HEK293 (cell line): ENCODE results near the gene WDR35.

Experiments used
- CTCF ChIA-PET: fragments of 350-600 bp; formaldehyde crosslinking; extraction: SDS; loops from one replicate; lab custom pipeline; 2021; ENCODE audit warnings: antibody characterized with exemption; lab: Yijun Ruan, JAX
- POLR2A ChIA-PET: fragments of 300-600 bp; formaldehyde crosslinking; extraction: SDS; loops from one replicate; lab custom pipeline; 2020; ENCODE audit warnings: antibody characterized with exemption, inconsistent platforms; lab: Yijun Ruan, JAX
- H3K27ac ChIP-seq: fragments of 200-500 bp; sonication (Bioruptor generic); 2 replicates; pipeline ENCODE4 v1.5.1; 2014; ENCODE audit warnings: low read depth, low read length, control low read depth, inconsistent platforms; ENCODE audit errors: extremely low read depth
- H3K36me3 ChIP-seq, 2 experiments: fragments of 200-500 bp in 1 of 2; sonication (Bioruptor generic) in 1 of 2; 1 replicate in 1 of 2; 2 replicates in 1 of 2; pipeline ENCODE4 v1.5.1; 2014 to 2017; ENCODE audit warnings: inconsistent platforms in 2 of 2, low read length in 2 of 2; ENCODE audit not compliant: control insufficient read depth in 2 of 2, insufficient read depth in 1 of 2
- H3K4me1 ChIP-seq: fragments of 200-500 bp; sonication (Bioruptor generic); 2 replicates; pipeline ENCODE4 v1.5.1; 2014; ENCODE audit warnings: mild to moderate bottlenecking, low read length, inconsistent platforms; ENCODE audit not compliant: control insufficient read depth, insufficient read depth
- H3K4me3 ChIP-seq: 2 replicates; pipeline ENCODE4 v1.5.1; 2011; ENCODE audit warnings: low read depth, mild to moderate bottlenecking, control low read depth, low read length, moderate library complexity
- H3K9me3 ChIP-seq: fragments of 200-500 bp; sonication (Bioruptor generic); 2 replicates; pipeline ENCODE4 v1.5.1; 2014; ENCODE audit warnings: low read depth, low read length, inconsistent platforms; ENCODE audit not compliant: control insufficient read depth, insufficient read depth
- BCL11A ChIP-seq: fragments of 450-650 bp; formaldehyde crosslinking; IDR thresholded peaks from 2 replicates; pipeline ENCODE4 v1.5.1; 2016; ENCODE audit warnings: low read depth, missing biosample characterization, missing genetic modification characterization
- CTCF ChIP-seq: fragments of 450-650 bp; formaldehyde crosslinking; IDR thresholded peaks from 2 replicates; pipeline ENCODE4 v1.5.1; 2016; ENCODE audit warnings: missing biosample characterization, missing genetic modification characterization
- GLI2 ChIP-seq: fragments of 450-650 bp; formaldehyde crosslinking; IDR thresholded peaks from 2 replicates; pipeline ENCODE4; 2017; ENCODE audit warnings: missing biosample characterization, missing genetic modification characterization, low read depth, borderline replicate concordance
- GLIS2 ChIP-seq: fragments of 450-650 bp; formaldehyde crosslinking; IDR thresholded peaks from 2 replicates; pipeline ENCODE4 v1.5.1; 2016; ENCODE audit warnings: missing biosample characterization, missing genetic modification characterization
- HOXC10 ChIP-seq: sonication (generic); formaldehyde crosslinking; IDR thresholded peaks from 2 replicates; pipeline ENCODE4 v1.8.1; 2023; ENCODE audit warnings: mild to moderate bottlenecking, missing genetic modification reagents
- KLF16 ChIP-seq: fragments of 450-650 bp; formaldehyde crosslinking; IDR thresholded peaks from 2 replicates; pipeline ENCODE4 v1.5.1; 2017; ENCODE audit warnings: missing biosample characterization, missing genetic modification characterization
- KLF8 ChIP-seq: fragments of 450-650 bp; formaldehyde crosslinking; IDR thresholded peaks from 2 replicates; pipeline ENCODE4 v1.5.1; 2016; ENCODE audit warnings: missing biosample characterization, missing genetic modification characterization
- PATZ1 ChIP-seq: fragments of 450-650 bp; formaldehyde crosslinking; IDR thresholded peaks from 2 replicates; pipeline ENCODE4 v1.5.1; 2016; ENCODE audit warnings: missing biosample characterization, missing genetic modification characterization
- SETDB1 ChIP-seq: IDR thresholded peaks from one replicate; pipeline ENCODE4 v1.6.1; 2017; ENCODE audit warnings: mild to moderate bottlenecking, low read length, moderate library complexity, mixed read lengths; ENCODE audit not compliant: insufficient read length
- SP3 ChIP-seq: fragments of 450-650 bp; formaldehyde crosslinking; IDR thresholded peaks from 2 replicates; pipeline ENCODE4 v1.5.1; 2016; ENCODE audit warnings: missing biosample characterization, missing genetic modification characterization
- SP7 ChIP-seq: fragments of 450-650 bp; formaldehyde crosslinking; IDR thresholded peaks from 2 replicates; pipeline ENCODE4 v1.5.1; 2016; ENCODE audit warnings: missing biosample characterization, missing genetic modification characterization
- ZBTB17 ChIP-seq: fragments of 450-650 bp; formaldehyde crosslinking; IDR thresholded peaks from 2 replicates; pipeline ENCODE4 v1.5.1; 2016; ENCODE audit warnings: missing biosample characterization, missing genetic modification characterization
- ZBTB48 ChIP-seq: fragments of 450-650 bp; formaldehyde crosslinking; IDR thresholded peaks from 2 replicates; pipeline ENCODE4 v1.5.1; 2016; ENCODE audit warnings: missing biosample characterization, missing genetic modification characterization
- ZEB2 ChIP-seq: fragments of 450-650 bp; formaldehyde crosslinking; IDR thresholded peaks from 2 replicates; pipeline ENCODE4 v1.5.1; 2016; ENCODE audit warnings: missing biosample characterization, missing genetic modification characterization
- ZNF2 ChIP-seq: fragments of 450-650 bp; formaldehyde crosslinking; IDR thresholded peaks from 2 replicates; pipeline ENCODE4 v1.5.1; 2016; ENCODE audit warnings: missing biosample characterization, missing genetic modification characterization
- ZNF202 ChIP-seq: fragments of 450-650 bp; formaldehyde crosslinking; IDR thresholded peaks from 2 replicates; pipeline ENCODE4 v1.5.1; 2016; ENCODE audit warnings: missing biosample characterization, missing genetic modification characterization, borderline replicate concordance
- ZNF366 ChIP-seq: fragments of 450-650 bp; formaldehyde crosslinking; conservative IDR thresholded peaks from 2 replicates; pipeline ENCODE4 v1.5.1; 2016; ENCODE audit warnings: missing biosample characterization, missing genetic modification characterization
- ZNF423 ChIP-seq: fragments of 450-650 bp; formaldehyde crosslinking; IDR thresholded peaks from 2 replicates; pipeline ENCODE4 v1.5.1; 2016; ENCODE audit warnings: missing biosample characterization, missing genetic modification characterization
- ZNF518A ChIP-seq: fragments of 450-650 bp; formaldehyde crosslinking; conservative IDR thresholded peaks from 2 replicates; pipeline ENCODE4 v1.5.1; 2016; ENCODE audit warnings: low read depth, missing biosample characterization, missing genetic modification characterization
- ZNF521 ChIP-seq: fragments of 450-650 bp; formaldehyde crosslinking; IDR thresholded peaks from 2 replicates; pipeline ENCODE4 v1.5.1; 2017; ENCODE audit warnings: missing biosample characterization, mild to moderate bottlenecking, missing genetic modification characterization
- ZNF610 ChIP-seq: fragments of 450-650 bp; formaldehyde crosslinking; IDR thresholded peaks from 2 replicates; pipeline ENCODE4 v1.5.1; 2016; ENCODE audit warnings: missing biosample characterization, missing genetic modification characterization, borderline replicate concordance
- ZNF76 ChIP-seq: fragments of 450-650 bp; formaldehyde crosslinking; IDR thresholded peaks from 2 replicates; pipeline ENCODE4; 2016; ENCODE audit warnings: low read depth, missing biosample characterization, missing genetic modification characterization, borderline replicate concordance
- ZNF777 ChIP-seq: fragments of 450-650 bp; formaldehyde crosslinking; IDR thresholded peaks from 2 replicates; pipeline ENCODE4 v1.5.1; 2017; ENCODE audit warnings: missing biosample characterization, missing genetic modification characterization, borderline replicate concordance
- TF ChIP-seq, protein P1 (sequence below): fragments of 450-650 bp; formaldehyde crosslinking; IDR thresholded peaks from 2 replicates; pipeline ENCODE4 v1.5.1; 2017; ENCODE audit warnings: missing biosample characterization, mild to moderate bottlenecking, missing genetic modification characterization, moderate library complexity

The WDR35 gene

DNA sequence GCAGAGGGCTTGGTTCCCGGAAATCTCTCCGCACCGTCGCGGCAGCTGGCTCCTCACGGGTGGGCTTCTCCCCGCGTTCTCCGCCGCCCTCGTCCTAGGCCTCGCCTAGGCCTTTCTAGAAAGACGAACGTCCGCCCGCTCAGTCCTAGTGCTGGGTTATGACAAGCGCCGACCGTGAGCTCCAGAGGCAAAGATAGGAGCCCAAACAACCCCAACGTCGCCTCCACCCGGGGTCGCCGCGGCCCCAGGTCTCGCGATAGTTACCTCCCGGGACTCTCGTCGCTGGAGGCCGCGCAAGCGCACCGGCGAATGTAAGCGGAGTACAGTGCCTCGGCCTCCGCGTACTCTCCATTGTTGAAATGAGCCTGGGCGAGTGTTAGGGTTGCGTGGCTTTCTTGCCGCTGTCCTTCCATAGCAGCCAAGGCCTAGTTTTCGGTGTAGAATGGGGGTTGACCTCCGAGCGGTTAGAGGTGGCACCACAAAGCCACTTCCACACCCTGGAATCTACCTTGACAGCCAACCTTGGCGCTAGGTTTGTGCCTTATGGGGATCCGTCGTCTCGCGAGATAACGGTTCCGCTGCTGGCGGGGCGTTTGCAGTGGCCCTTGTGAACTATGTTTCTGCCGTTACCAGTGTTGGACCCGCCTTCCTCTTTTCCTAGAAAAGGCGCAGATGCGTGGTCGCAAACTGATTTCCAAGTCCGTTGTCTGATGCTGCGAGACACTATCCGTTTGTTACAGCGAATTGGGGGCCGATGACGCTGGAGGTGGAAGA, 88.3 kb downstream of the WDR35 start, which contains the start of gene TTC32:
TSS of gene TTC32 (minus strand) at position 542 of the 774 bp plus-strand sequence. CDS start at position 413, 129 bp downstream.
- CTCF ChIA-PET: interaction anchor here (0.9 kb wide), 1 partner anchor 9 kb away, joined by 5 read pairs; no protein-coding TSS in a partner anchor
- H3K4me3 ChIP-seq: peak within 1 kb of the TSS; percentile 93
- POLR2A ChIA-PET: interaction anchor here (1.0 kb wide), 3 partner anchors 11 to 41 kb away, joined by 3 to 4 read pairs (median 3); no protein-coding TSS in a partner anchor
- no peaks in the 10 kb centered on the region for H3K9me3 ChIP-seq
- H3K36me3 ChIP-seq: no peaks in the 10 kb centered on the region
- H3K4me1 ChIP-seq: peaks cover 15% of the 10 kb centered on the region
- H3K27ac ChIP-seq: peak within 1 kb of the TSS; percentile 82
- TF ChIP-seq ZNF777 (tag by site-specific recombination) (peak; percentile 16; the same call in 1 of the 2 replicates), ZNF366 (tag by site-specific recombination) (0 out of 2 replicates have a peak, but pooled peaks have one; percentile 19), KLF16 (peak; percentile 46), GLIS2 (tag by site-specific recombination) (peak; percentile 87), ZNF202 (no peak), KLF8 (tag by site-specific recombination) (peak; percentile 71), BCL11A (tag by site-specific recombination) (no peak), ZNF76 (tag by site-specific recombination) (peak; percentile 56; the same call in 1 of the 2 replicates), ZNF2 (tag by site-specific recombination) (peak; percentile 86; the same call in 1 of the 2 replicates), CTCF (tag by site-specific recombination) (peak; percentile 69), ZNF518A (tag by site-specific recombination) (peak; percentile 52; the same call in 1 of the 2 replicates), ZBTB17 (tag by site-specific recombination) (peak; percentile 84), SETDB1 (no peak), GLI2 (tag by site-specific recombination) (no peak), SP7 (tag by site-specific recombination) (peak; percentile 68; the same call in 1 of the 2 replicates), ZNF521 (no peak), ZNF423 (tag by site-specific recombination) (no peak), ZEB2 (tag by site-specific recombination) (peak; percentile 75), ZNF610 (tag by site-specific recombination) (peak; percentile 52; the same call in 1 of the 2 replicates), ZBTB48 (peak; percentile 52; the same call in 1 of the 2 replicates), HOXC10 (CRISPR knock-in tag) (no peak), SP3 (peak; percentile 73), PATZ1 (0 out of 2 replicates have a peak, but pooled peaks have one; percentile 11)
- TF ChIP-seq, protein P1, sequence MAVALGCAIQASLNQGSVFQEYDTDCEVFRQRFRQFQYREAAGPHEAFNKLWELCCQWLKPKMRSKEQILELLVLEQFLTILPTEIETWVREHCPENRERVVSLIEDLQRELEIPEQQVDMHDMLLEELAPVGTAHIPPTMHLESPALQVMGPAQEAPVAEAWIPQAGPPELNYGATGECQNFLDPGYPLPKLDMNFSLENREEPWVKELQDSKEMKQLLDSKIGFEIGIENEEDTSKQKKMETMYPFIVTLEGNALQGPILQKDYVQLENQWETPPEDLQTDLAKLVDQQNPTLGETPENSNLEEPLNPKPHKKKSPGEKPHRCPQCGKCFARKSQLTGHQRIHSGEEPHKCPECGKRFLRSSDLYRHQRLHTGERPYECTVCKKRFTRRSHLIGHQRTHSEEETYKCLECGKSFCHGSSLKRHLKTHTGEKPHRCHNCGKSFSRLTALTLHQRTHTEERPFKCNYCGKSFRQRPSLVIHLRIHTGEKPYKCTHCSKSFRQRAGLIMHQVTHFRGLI: peak; percentile 62
